Activated CD4-positive, alpha-beta memory T cell treated with anti-CD3 and anti-CD28 coated beads, Interleukin-2, amount 10 ng/mL, durations not matched to agents 7 days and 5 days (primary cell): Measurements from ENCODE around the gene CEP57L1. TPM values are rescaled to one million over a fixed set of nuclear protein-coding genes. Genes with fewer than 3 reads are reported as not detected.

ENCODE experiments used
- CTCF ChIA-PET: fragments of 350-600 bp; sonication (Branson Sonifier 250); formaldehyde crosslinking; loops from one replicate; lab custom pipeline; 2021; ENCODE audit warnings: antibody characterized with exemption, inconsistent platforms; lab: Charles Lee
- POLR2A ChIA-PET: fragments of 350-600 bp; sonication (Branson Sonifier 250); formaldehyde crosslinking; loops from one replicate; lab custom pipeline; 2021; ENCODE audit warnings: antibody characterized with exemption; lab: Charles Lee
- DNase-seq: peaks from one replicate; pipeline ENCODE4 v3.0.0-alpha.2; 2020
- H3K27ac Mint-ChIP-seq: one replicate; pipeline ENCODE4 v1.8.0; 2021; ENCODE audit warnings: mild to moderate bottlenecking, mixed read lengths
- H3K27me3 Mint-ChIP-seq: one replicate; pipeline ENCODE4 v1.8.0; 2021; ENCODE audit warnings: mixed read lengths
- H3K36me3 Mint-ChIP-seq: one replicate; pipeline ENCODE4 v1.8.0; 2021; ENCODE audit warnings: low read depth, mixed read lengths
- H3K4me1 Mint-ChIP-seq: one replicate; pipeline ENCODE4 v1.8.0; 2021; ENCODE audit warnings: mixed read lengths
- H3K4me3 Mint-ChIP-seq: one replicate; pipeline ENCODE4 v1.8.0; 2021; ENCODE audit warnings: mild to moderate bottlenecking, mixed read lengths
- H3K9me3 Mint-ChIP-seq: one replicate; pipeline ENCODE4 v1.8.0; 2021; ENCODE audit warnings: mixed read lengths
- total RNA-seq, 2 experiments: library from RNA; stranded (reverse); gene quantifications; one replicate each; pipeline ENCODE4 v1.2.3, GENCODE V29; 2021

Gene CEP57L1
- total RNA-seq, 2 experiments from 2014 or later, result 21.6 to 23.3 TPM

DNA sequence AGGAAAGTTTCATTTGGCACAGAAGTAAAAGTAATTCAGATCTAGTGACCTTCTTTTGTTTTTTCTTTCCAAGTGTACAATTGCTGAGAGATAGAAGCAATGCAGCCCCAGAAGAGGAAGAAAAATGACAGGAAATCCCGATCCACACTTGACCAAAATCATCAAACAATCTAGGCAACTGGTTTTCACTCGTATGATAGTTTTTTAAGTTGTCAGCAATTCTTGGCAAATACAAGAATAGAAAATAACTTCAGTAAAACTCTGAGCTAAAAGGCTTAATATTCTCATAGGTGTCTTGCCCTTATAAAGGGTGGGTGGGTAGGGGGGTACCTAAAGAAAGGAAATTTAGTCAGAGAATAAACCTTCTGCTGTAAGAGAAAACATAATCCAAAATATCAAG lies 36.7 kb upstream of the CEP57L1 start:
- ChIA-PET CTCF (interaction anchor here (0.8 to 1.0 kb wide), 2 partner anchors 10 to 13 kb away, joined by 3 read pairs; no protein-coding TSS in a partner anchor), POLR2A (no interaction called here)
- no peak for DNase-seq
- Mint-ChIP-seq H3K27ac (no peak overlapping the region), H3K9me3 (no peaks in the 10 kb centered on the region), H3K4me3 (no peak overlapping the region), H3K4me1 (peaks cover 17% of the 10 kb centered on the region), H3K36me3 (no peaks in the 10 kb centered on the region), H3K27me3 (no peaks in the 10 kb centered on the region)

DNA sequence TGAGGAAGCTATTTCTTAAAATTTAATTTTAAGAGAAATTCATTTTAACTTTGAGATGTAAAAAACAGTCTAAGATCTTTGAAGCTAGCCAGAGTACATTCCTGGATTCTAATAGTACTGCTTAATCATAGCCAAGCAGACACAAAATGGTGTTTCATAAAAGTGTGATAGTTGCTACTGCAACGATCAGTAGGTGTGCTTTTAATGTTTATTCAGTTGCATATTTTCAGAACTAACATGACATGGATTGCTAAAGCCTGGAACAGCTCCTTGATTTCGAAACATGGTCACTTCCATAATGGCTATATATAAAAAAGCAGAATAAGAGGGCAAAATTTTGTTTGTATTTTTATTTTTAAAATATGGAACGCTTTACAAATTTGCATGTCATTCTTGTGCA lies 36.2 kb upstream of the CEP57L1 start:
- H3K4me1 Mint-ChIP-seq, result peaks cover 17% of the 10 kb centered on the region
- DNase-seq, result no peak
- ChIA-PET CTCF (interaction anchor here (0.8 to 1.0 kb wide), 2 partner anchors 11 to 13 kb away, joined by 3 read pairs; no protein-coding TSS in a partner anchor), POLR2A (no interaction called here)
- H3K9me3 Mint-ChIP-seq, result no peaks in the 10 kb centered on the region
- H3K27me3 Mint-ChIP-seq, result no peaks in the 10 kb centered on the region
- no peaks in the 10 kb centered on the region for H3K36me3 Mint-ChIP-seq
- H3K4me3 Mint-ChIP-seq, result no peak overlapping the region
- H3K27ac Mint-ChIP-seq, result no peak overlapping the region

- Mint-ChIP-seq H3K27ac (no peak overlapping the region), H3K27me3 (no peaks in the 10 kb centered on the region), H3K4me3 (no peak overlapping the region), H3K36me3 (no peaks in the 10 kb centered on the region), H3K4me1 (peaks cover 19% of the 10 kb centered on the region), H3K9me3 (no peaks in the 10 kb centered on the region)
- no peak for DNase-seq
- CTCF ChIA-PET, result interaction anchor here (0.8 kb wide), 1 partner anchor 11 kb away, joined by 3 read pairs; no protein-coding TSS in a partner anchor
- POLR2A ChIA-PET, result no interaction called here
Measured at GRCh38 chr6:109059571-109060021, 35.7 kb upstream of the CEP57L1 start.

DNA sequence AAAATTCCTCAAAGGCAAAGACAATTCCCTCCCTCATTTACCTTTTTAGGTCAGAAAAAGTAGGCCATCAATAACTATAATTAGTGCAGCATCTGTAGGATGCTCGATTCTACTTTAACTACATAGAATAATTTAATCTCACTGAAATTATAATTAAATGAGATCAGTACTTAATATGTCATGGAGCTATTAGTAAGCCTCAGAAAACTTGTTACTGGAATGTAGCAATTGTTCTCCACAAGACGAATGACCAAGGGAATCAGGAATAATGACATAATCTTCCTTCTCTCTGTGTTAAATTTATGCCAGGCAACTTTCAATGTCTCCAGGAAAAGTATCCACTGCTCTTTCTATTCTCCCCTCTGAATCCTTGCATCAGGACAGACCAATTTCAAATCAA lies 34.7 kb upstream of the CEP57L1 start:
- DNase-seq, result no peak
- no peaks in the 10 kb centered on the region for H3K36me3 Mint-ChIP-seq
- CTCF ChIA-PET, result interaction anchor here (0.5 kb wide), 1 partner anchor 796 kb away, joined by 3 read pairs; no protein-coding TSS in a partner anchor
- no peak overlapping the region for H3K4me3 Mint-ChIP-seq
- peaks cover 19% of the 10 kb centered on the region for H3K4me1 Mint-ChIP-seq
- H3K27ac Mint-ChIP-seq, result no peak overlapping the region
- no peaks in the 10 kb centered on the region for H3K27me3 Mint-ChIP-seq
- POLR2A ChIA-PET, result no interaction called here
- H3K9me3 Mint-ChIP-seq, result no peaks in the 10 kb centered on the region

DNA sequence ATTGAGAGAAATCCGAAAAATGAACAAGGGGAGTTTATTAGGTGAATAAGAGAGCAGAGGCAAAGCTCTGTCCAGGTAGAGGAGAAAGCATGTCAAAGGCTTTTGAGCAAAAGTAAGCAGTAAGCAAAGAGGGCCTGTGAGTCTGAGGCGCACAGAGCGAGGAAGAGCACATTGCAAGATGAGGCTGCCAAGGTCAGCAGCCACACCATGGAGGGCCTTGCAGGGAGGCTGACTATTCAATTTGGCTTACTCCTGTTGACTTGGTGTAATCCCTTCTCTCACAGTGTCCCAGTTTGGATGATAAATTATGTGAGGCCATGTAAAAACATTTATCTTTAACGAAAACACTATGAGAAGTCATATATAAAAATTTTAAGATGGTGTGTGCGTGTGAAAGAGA lies 33.1 kb upstream of the CEP57L1 start:
- CTCF ChIA-PET, result no interaction called here
- Mint-ChIP-seq H3K9me3 (no peaks in the 10 kb centered on the region), H3K4me3 (no peak overlapping the region), H3K27me3 (no peaks in the 10 kb centered on the region), H3K4me1 (peaks cover 19% of the 10 kb centered on the region), H3K36me3 (no peaks in the 10 kb centered on the region), H3K27ac (no peak overlapping the region)
- DNase-seq, result no peak
- POLR2A ChIA-PET, result no interaction called here

GRCh38 chr6:109062767-109063352 lies 32.4 kb upstream of the CEP57L1 start:
- H3K27me3 Mint-ChIP-seq, result no peaks in the 10 kb centered on the region
- H3K27ac Mint-ChIP-seq, result no peak overlapping the region
- no peaks in the 10 kb centered on the region for H3K9me3 Mint-ChIP-seq
- no peaks in the 10 kb centered on the region for H3K36me3 Mint-ChIP-seq
- DNase-seq, result no peak
- no peak overlapping the region for H3K4me3 Mint-ChIP-seq
- POLR2A ChIA-PET, result interaction anchor here (0.7 kb wide), 1 partner anchor 11 kb away, joined by 3 read pairs; no protein-coding TSS in a partner anchor
- CTCF ChIA-PET, result no interaction called here
- H3K4me1 Mint-ChIP-seq, result peaks cover 19% of the 10 kb centered on the region

DNA sequence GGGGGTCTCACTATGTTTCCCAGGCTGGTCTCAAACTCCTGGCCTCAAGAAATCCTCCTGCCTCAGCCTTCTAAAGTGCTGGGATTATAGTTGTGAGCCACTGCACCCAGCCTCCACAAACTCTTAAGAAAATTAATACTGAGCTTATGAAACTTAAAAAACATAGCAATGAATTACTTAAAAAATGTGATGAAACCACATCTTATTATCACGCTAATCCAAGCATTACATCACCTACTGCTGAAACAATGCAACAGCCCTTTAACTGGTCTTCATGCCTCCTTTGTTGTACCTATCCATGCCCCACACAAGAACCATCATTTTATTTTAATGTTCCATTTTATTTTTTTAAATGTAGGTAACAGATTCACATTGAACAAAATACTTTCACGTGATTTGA lies 25.6 kb upstream of the CEP57L1 start:
- Mint-ChIP-seq H3K9me3 (no peaks in the 10 kb centered on the region), H3K27me3 (no peaks in the 10 kb centered on the region), H3K27ac (no peak overlapping the region), H3K36me3 (no peaks in the 10 kb centered on the region), H3K4me1 (peaks cover 18% of the 10 kb centered on the region), H3K4me3 (no peak overlapping the region)
- ChIA-PET CTCF (interaction anchor here (1.1 to 5.0 kb wide), 2 partner anchors 526 to 529 kb away, joined by 3 to 70 read pairs; no protein-coding TSS in a partner anchor), POLR2A (interaction anchor here (2.0 kb wide), 1 partner anchor 148 kb away, joined by 6 read pairs; no protein-coding TSS in a partner anchor)
- no peak for DNase-seq

DNA sequence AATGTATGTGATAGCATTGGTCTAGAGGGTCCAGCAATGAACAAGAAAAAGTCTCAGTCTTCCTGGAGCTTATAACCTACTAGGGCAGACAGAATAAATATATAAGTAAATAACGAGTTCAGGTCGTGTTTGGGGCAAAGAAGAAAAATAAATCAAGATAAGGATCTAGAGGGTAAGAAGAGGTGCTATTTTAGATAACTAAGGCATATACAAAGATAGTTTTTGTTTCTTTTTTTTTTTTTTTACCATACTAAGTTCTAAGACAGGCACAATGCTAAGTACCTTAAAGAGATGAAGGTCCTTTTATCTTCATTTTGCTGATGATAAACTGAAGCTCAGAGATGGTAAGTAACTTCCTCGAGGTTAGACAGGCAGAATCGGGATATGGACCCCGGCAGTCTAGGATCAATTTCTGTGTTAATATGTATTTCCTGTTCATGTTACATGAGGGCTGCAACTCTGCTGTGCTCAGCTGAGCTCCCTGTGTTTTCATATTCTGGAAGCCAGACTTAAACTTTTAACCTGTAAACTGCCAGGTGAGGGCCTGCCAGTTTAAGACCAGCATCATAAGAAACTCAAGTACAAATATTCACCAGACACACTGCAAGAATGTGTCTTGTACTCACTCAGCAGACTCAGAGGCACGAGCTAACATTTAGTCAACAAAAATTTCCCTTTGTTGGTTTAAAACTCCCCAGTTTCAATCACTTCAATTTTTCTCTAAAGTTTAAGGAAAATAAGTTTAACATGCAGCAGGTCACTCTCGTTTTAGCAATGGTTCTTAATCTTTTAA lies 24.0 kb upstream of the CEP57L1 start:
- Mint-ChIP-seq H3K27me3 (no peaks in the 10 kb centered on the region), H3K9me3 (no peaks in the 10 kb centered on the region), H3K36me3 (no peaks in the 10 kb centered on the region), H3K4me3 (peak overlapping the region; percentile 35), H3K27ac (no peak overlapping the region), H3K4me1 (peaks cover 18% of the 10 kb centered on the region)
- ChIA-PET POLR2A (interaction anchor here (0.6 to 3.6 kb wide), 8 partner anchors 23 to 539 kb away, joined by 3 to 22 read pairs (median 5); partner anchors contain the start of genes ARMC2, CEP57L1, FOXO3 and SESN1), CTCF (interaction anchor here (0.6 to 5.0 kb wide), 18 partner anchors 8 to 717 kb away, joined by 3 to 70 read pairs (median 5); partner anchors contain the start of gene SESN1)
- DNase-seq, result no peak

DNA sequence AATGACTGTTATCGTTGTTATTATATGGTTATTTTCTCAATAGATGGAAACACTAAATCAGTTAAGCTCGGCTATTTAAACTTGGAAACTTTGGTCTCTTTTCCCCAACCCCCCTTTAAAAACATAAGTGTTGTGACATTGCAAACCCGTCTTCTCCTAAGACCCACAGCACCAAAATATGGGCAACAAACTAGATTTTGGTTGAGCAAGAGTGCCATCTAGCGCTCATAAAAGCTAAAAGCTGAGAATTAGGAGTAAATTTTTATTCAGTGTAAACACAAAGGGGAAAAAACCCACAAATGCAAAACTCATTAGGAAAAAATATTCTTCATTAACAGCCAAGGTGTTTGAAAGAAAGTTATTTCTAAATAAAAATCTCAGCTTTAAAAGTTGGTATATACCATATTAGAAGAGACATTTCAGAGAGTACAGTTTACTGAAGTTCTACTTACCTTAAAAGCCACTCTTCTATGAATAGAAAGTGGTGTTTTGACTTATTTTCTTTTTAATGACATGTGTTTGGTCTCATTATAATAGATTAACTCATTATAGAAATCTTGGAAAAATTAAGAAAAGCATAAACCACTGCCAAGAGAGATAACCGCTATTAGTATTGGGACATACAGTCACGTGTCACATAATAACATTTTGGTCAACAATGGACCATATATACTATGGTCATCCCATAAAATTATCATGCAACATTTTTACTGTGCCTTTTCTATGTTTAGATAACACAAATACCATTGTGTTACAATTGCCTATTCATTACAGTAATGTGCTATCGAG lies 21.8 kb upstream of the CEP57L1 start:
- DNase-seq, result peak; percentile 47
- peaks cover 21% of the 10 kb centered on the region for H3K4me1 Mint-ChIP-seq
- no peaks in the 10 kb centered on the region for H3K9me3 Mint-ChIP-seq
- no peak overlapping the region for H3K4me3 Mint-ChIP-seq
- no peak overlapping the region for H3K27ac Mint-ChIP-seq
- ChIA-PET POLR2A (interaction anchor here (1.1 to 3.6 kb wide), 9 partner anchors 18 to 531 kb away, joined by 3 to 22 read pairs (median 5); partner anchors contain the start of genes ARMC2, CEP57L1, FOXO3 and SESN1), CTCF (interaction anchor here (0.7 to 5.0 kb wide), 36 partner anchors 11 to 898 kb away, joined by 3 to 70 read pairs (median 4); partner anchors contain the start of genes CEP57L1 and SESN1)
- H3K36me3 Mint-ChIP-seq, result no peaks in the 10 kb centered on the region
- no peaks in the 10 kb centered on the region for H3K27me3 Mint-ChIP-seq

DNA sequence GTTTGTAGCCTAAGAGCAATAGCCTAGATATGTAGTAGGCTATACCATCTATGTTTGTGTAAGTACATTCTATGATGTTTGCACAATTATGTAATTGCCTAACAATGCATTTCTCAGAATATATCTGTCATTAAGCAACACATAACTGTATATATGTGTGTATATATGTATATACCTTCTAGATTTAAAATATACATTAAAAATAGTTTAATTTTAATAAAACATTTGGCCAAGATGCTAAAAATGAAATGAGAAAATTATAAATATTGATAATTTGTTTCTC lies 21.2 kb upstream of the CEP57L1 start:
- CTCF ChIA-PET, result interaction anchor here (0.7 to 5.0 kb wide), 21 partner anchors 10 to 899 kb away, joined by 3 to 70 read pairs (median 4); no protein-coding TSS in a partner anchor
- H3K36me3 Mint-ChIP-seq, result no peaks in the 10 kb centered on the region
- no peaks in the 10 kb centered on the region for H3K9me3 Mint-ChIP-seq
- H3K27ac Mint-ChIP-seq, result no peak overlapping the region
- DNase-seq, result no peak
- no peaks in the 10 kb centered on the region for H3K27me3 Mint-ChIP-seq
- no peak overlapping the region for H3K4me3 Mint-ChIP-seq
- peaks cover 21% of the 10 kb centered on the region for H3K4me1 Mint-ChIP-seq
- POLR2A ChIA-PET, result no interaction called here

GRCh38 chr6:109075934-109076333 lies 19.4 kb upstream of the CEP57L1 start:
- POLR2A ChIA-PET, result interaction anchor here (0.9 to 2.6 kb wide), 4 partner anchors 16 to 308 kb away, joined by 3 to 11 read pairs (median 4); partner anchors contain the start of gene SESN1
- Mint-ChIP-seq H3K27ac (no peak overlapping the region), H3K4me1 (peaks cover 18% of the 10 kb centered on the region), H3K36me3 (no peaks in the 10 kb centered on the region), H3K9me3 (no peaks in the 10 kb centered on the region), H3K27me3 (no peaks in the 10 kb centered on the region), H3K4me3 (no peak overlapping the region)
- CTCF ChIA-PET, result interaction anchor here (1.3 to 2.1 kb wide), 3 partner anchors 159 to 534 kb away, joined by 3 to 19 read pairs (median 7); no protein-coding TSS in a partner anchor
- DNase-seq, result no peak

- Mint-ChIP-seq H3K4me1 (peaks cover 13% of the 10 kb centered on the region), H3K9me3 (no peaks in the 10 kb centered on the region), H3K4me3 (no peak overlapping the region), H3K36me3 (no peaks in the 10 kb centered on the region), H3K27me3 (no peaks in the 10 kb centered on the region), H3K27ac (no peak overlapping the region)
- ChIA-PET CTCF (interaction anchor here (1.3 to 2.0 kb wide), 2 partner anchors 159 to 307 kb away, joined by 3 to 7 read pairs; no protein-coding TSS in a partner anchor), POLR2A (interaction anchor here (1.1 to 2.6 kb wide), 2 partner anchors 18 to 172 kb away, joined by 3 to 11 read pairs; partner anchors contain the start of gene SESN1)
- DNase-seq, result no peak
Measured at GRCh38 chr6:109076377-109076776, 18.9 kb upstream of the CEP57L1 start.
